PFSK-1 (cell line): ENCODE data around the gene PDE8B.

Experiments used
- FOXP2 ChIP-seq: optimal IDR thresholded peaks from 2 replicates; pipeline ENCODE3; 2011; ENCODE audit warnings: borderline replicate concordance, control low read depth, inconsistent platforms; ENCODE audit not compliant: insufficient read depth; ENCODE audit errors: extremely low read length, extremely low read depth
- POLR2AphosphoS5 ChIP-seq: IDR thresholded peaks from 2 replicates; pipeline ENCODE4 v1.6.1; 2012; ENCODE audit warnings: low read depth, mild to moderate bottlenecking, control low read depth, low read length, moderate library complexity
- SIN3A ChIP-seq: IDR thresholded peaks from 2 replicates; pipeline ENCODE4 v1.6.1; 2012; ENCODE audit warnings: mild to moderate bottlenecking, low read length, moderate library complexity, borderline replicate concordance; ENCODE audit not compliant: insufficient read depth
- TAF1 ChIP-seq: IDR thresholded peaks from 2 replicates; pipeline ENCODE4 v1.6.1; 2012; ENCODE audit warnings: low read length, control low read depth, borderline replicate concordance; ENCODE audit not compliant: insufficient read depth
- TF ChIP-seq, protein P1 (sequence below), 2 experiments: IDR thresholded peaks; 2 replicates each; pipeline versions ENCODE4 v1.6.1 to v1.8.0; 2011 to 2012; ENCODE audit warnings: low read depth in 2 of 2, low read length in 2 of 2, control low read depth in 1 of 2, inconsistent platforms in 1 of 2, mild to moderate bottlenecking in 1 of 2, moderate library complexity in 1 of 2; ENCODE audit not compliant: insufficient read depth in 1 of 2

Gene PDE8B

DNA sequence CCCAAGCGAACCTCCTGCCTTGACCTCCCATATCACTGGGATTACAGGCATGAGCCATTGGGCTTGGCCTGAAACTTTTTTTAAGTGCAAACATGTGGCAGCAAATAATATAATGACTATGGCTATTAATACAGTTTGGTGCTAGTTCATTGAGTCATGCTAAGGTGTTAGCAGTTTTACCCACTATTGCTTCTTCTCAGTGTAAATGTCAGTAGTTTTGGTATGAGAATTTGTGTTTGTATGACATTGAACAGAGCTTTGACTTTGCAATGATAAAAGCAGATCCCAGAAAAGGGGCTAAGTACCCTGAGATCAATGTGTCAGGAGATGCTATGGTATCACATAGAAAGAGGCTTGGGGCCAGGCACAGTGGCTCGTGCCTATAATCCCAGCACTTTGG is 214.4 kb downstream of the PDE8B start:
- no peak for TF ChIP-seq POLR2AphosphoS5
- no peak for TF ChIP-seq FOXP2
- no peak for TF ChIP-seq SIN3A
- TF ChIP-seq, protein P1, sequence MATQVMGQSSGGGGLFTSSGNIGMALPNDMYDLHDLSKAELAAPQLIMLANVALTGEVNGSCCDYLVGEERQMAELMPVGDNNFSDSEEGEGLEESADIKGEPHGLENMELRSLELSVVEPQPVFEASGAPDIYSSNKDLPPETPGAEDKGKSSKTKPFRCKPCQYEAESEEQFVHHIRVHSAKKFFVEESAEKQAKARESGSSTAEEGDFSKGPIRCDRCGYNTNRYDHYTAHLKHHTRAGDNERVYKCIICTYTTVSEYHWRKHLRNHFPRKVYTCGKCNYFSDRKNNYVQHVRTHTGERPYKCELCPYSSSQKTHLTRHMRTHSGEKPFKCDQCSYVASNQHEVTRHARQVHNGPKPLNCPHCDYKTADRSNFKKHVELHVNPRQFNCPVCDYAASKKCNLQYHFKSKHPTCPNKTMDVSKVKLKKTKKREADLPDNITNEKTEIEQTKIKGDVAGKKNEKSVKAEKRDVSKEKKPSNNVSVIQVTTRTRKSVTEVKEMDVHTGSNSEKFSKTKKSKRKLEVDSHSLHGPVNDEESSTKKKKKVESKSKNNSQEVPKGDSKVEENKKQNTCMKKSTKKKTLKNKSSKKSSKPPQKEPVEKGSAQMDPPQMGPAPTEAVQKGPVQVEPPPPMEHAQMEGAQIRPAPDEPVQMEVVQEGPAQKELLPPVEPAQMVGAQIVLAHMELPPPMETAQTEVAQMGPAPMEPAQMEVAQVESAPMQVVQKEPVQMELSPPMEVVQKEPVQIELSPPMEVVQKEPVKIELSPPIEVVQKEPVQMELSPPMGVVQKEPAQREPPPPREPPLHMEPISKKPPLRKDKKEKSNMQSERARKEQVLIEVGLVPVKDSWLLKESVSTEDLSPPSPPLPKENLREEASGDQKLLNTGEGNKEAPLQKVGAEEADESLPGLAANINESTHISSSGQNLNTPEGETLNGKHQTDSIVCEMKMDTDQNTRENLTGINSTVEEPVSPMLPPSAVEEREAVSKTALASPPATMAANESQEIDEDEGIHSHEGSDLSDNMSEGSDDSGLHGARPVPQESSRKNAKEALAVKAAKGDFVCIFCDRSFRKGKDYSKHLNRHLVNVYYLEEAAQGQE (IDR thresholded peaks at IDR 0.05; ENCODE audit: insufficient read depth in 1 of 2, low read depth in 2 of 2, low read length in 2 of 2), result no peak
- no peak for TF ChIP-seq TAF1

- no peak for TF ChIP-seq TAF1
- TF ChIP-seq, protein P1 (IDR thresholded peaks at IDR 0.05; ENCODE audit: insufficient read depth in 1 of 2, low read depth in 2 of 2, low read length in 2 of 2), result no peak
- TF ChIP-seq FOXP2, result no peak
- no peak for TF ChIP-seq POLR2AphosphoS5
- TF ChIP-seq SIN3A, result no peak
Observed at GRCh38 chr5:77425420-77425819, 214.9 kb downstream of the PDE8B start.

- TF ChIP-seq POLR2AphosphoS5, result no peak
- TF ChIP-seq FOXP2, result peak; percentile 3
Observed at GRCh38 chr5:77425998-77426659, 215.6 kb downstream of the PDE8B start.

GRCh38 chr5:77426670-77427069 is 216.2 kb downstream of the PDE8B start:
- peak; percentile 7 for TF ChIP-seq FOXP2
- TF ChIP-seq TAF1, result no peak

DNA sequence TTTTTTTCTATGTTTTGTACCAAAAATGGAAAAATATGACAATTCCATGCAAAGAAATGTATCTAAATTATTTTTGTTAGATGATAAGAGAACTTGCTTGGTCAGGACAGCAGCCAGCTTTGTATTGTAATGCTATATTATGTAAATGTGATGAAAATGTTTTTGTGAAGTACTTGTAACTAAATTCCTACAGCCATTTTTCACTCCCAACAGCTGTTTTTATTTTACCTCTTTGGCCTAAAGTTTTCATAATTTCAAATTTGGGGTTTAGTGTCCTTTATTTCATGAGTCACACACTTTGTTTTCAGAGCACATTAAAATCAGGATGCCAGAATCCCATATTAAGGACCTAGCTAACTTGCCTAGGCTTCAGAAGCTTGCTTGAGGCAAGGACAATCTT is 217.5 kb downstream of the PDE8B start:
- TF ChIP-seq SIN3A (no peak), FOXP2 (no peak), TAF1 (no peak), POLR2AphosphoS5 (no peak)
- TF ChIP-seq, protein P1 (IDR thresholded peaks at IDR 0.05; ENCODE audit: insufficient read depth in 1 of 2, low read depth in 2 of 2, low read length in 2 of 2), result no peak

DNA sequence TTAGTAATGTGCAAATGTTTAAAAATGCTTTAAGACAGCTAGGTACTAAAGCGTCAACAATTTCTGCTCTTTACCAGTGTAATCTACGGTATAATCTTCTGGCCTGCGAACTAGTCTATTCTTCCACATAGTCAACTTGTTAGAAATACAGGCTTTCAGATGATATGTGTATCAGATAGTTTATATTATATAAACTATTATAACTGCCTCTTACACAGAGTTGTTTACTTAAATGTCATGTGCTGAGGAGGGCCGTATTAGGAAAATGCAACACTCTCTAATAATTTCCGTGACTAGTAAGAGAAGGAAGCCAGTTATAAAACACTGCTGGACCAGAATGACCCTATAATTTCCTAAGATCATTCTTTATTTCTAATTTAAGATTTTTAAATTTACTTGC is 218.0 kb downstream of the PDE8B start:
- TF ChIP-seq POLR2AphosphoS5 (no peak), SIN3A (no peak), FOXP2 (no peak), TAF1 (no peak)
- TF ChIP-seq, protein P1 (IDR thresholded peaks at IDR 0.05; ENCODE audit: insufficient read depth in 1 of 2, low read depth in 2 of 2, low read length in 2 of 2), result no peak
